Hematopoietic multipotent progenitor cell (in vitro differentiated cells): ENCODE measurements around the gene ERVW-1. TPM values are rescaled to one million over a fixed set of nuclear protein-coding genes. Genes with fewer than 3 reads are reported as not detected.
"Not testable (repeated sequence)": the region's sequence is repeated elsewhere in the genome, so short reads cannot be mapped to it uniquely, and the experiment has no call there.

ENCODE experiments used
- DNase-seq, 3 donors: peaks; one replicate each; pipeline ENCODE4 v3.0.0-alpha.2; 2011 to 2015; ENCODE audit warnings: low read depth in 2 of 3, low spot score in 2 of 3
- total RNA-seq: library from RNA; depleted of rRNA; stranded (reverse); fragments of >200 nt; gene quantifications from one replicate; pipeline ENCODE4 v1.2.3, GENCODE V29; 2012

ERVW-1 gene
- under 0.01 TPM for total RNA-seq

GRCh38 chr7:92477681-92478080 is at the start of gene ERVW-1:
ERVW-1 (minus strand) TSS chr7:92477946; CDS start chr7:92470381, 7,565 bp downstream.
- DNase-seq = not testable (repeated sequence)

GRCh38 chr7:92523110-92523509 is 45.4 kb upstream of the ERVW-1 start:
- no peak for DNase-seq

GRCh38 chr7:92520024-92520423 is 42.3 kb upstream of the ERVW-1 start:
- DNase-seq = no peak

- DNase-seq = no peak
Observed at GRCh38 chr7:92517631-92518030, 39.9 kb upstream of the ERVW-1 start.

- no peak for DNase-seq
Observed at GRCh38 chr7:92513167-92513902, 35.6 kb upstream of the ERVW-1 start.

- no peak for DNase-seq
Observed at GRCh38 chr7:92508946-92509345, 31.2 kb upstream of the ERVW-1 start.

- no peak for DNase-seq
Observed at GRCh38 chr7:92506363-92506762, 28.6 kb upstream of the ERVW-1 start.

- DNase-seq = no peak
Observed at GRCh38 chr7:92504563-92504962, 26.8 kb upstream of the ERVW-1 start.

- no peak for DNase-seq
Observed at GRCh38 chr7:92503767-92504166, 26.0 kb upstream of the ERVW-1 start.

GRCh38 chr7:92498557-92498956 is 20.8 kb upstream of the ERVW-1 start:
- DNase-seq = no peak

- no peak for DNase-seq
Observed at GRCh38 chr7:92496876-92497275, 19.1 kb upstream of the ERVW-1 start.

- DNase-seq = no peak
Observed at GRCh38 chr7:92489634-92490033, 11.9 kb upstream of the ERVW-1 start.

- DNase-seq = no peak
Observed at GRCh38 chr7:92487804-92488203, 10.1 kb upstream of the ERVW-1 start.

- no peak for DNase-seq
Observed at GRCh38 chr7:92485974-92486373, 8.2 kb upstream of the ERVW-1 start.

- no peak for DNase-seq
Observed at GRCh38 chr7:92485267-92485892, 7.6 kb upstream of the ERVW-1 start.

GRCh38 chr7:92484226-92484625 is 6.5 kb upstream of the ERVW-1 start:
- not testable (repeated sequence) for DNase-seq

- DNase-seq = not testable (repeated sequence)
Observed at GRCh38 chr7:92483624-92484023, 5.9 kb upstream of the ERVW-1 start.

- not testable (repeated sequence) for DNase-seq
Observed at GRCh38 chr7:92479146-92479545, 1.4 kb upstream of the ERVW-1 start.

GRCh38 chr7:92478711-92479110 is 965 bp upstream of the ERVW-1 start:
- no peak for DNase-seq

- DNase-seq = no peak
Observed at GRCh38 chr7:92478095-92478494, 349 bp upstream of the ERVW-1 start.

- not testable (repeated sequence) for DNase-seq
Observed at GRCh38 chr7:92475851-92476590, 1.7 kb downstream of the ERVW-1 start.
